Bone marrow (tissue), 2 donors: ENCODE data around the gene FAM168A.

Experiments
- DNase-seq, 2 donors: peaks; one replicate each; lab custom pipeline; 2025; lab: John Stamatoyannopoulos, UW

The FAM168A gene

GRCh38 chr11:73426219-73426850 lies 171.6 kb downstream of the FAM168A start:
- DNase-seq = no peak

- no peak for DNase-seq
Observed at GRCh38 chr11:73425108-73425507, 172.8 kb downstream of the FAM168A start.

- DNase-seq = no peak
Observed at GRCh38 chr11:73423506-73423905, 174.4 kb downstream of the FAM168A start.

- DNase-seq = no peak
Observed at GRCh38 chr11:73422886-73423285, 175.0 kb downstream of the FAM168A start.

GRCh38 chr11:73420136-73420535 lies 177.8 kb downstream of the FAM168A start:
- DNase-seq = no peak

- DNase-seq = no peak
Observed at GRCh38 chr11:73416786-73417185, 181.1 kb downstream of the FAM168A start.

GRCh38 chr11:73415854-73416615 lies 181.9 kb downstream of the FAM168A start:
- DNase-seq = no peak

GRCh38 chr11:73414977-73415651 lies 182.8 kb downstream of the FAM168A start:
- DNase-seq = peak in 1 of 2 donors; percentile 20

- DNase-seq = no peak
Observed at GRCh38 chr11:73413256-73413655, 184.7 kb downstream of the FAM168A start.

GRCh38 chr11:73412308-73412707 lies 185.6 kb downstream of the FAM168A start:
- no peak for DNase-seq

GRCh38 chr11:73411031-73411430 lies 186.9 kb downstream of the FAM168A start:
- DNase-seq = no peak

GRCh38 chr11:73410627-73411026 lies 187.3 kb downstream of the FAM168A start:
- DNase-seq = no peak

GRCh38 chr11:73409431-73409830 lies 188.5 kb downstream of the FAM168A start:
- DNase-seq = no peak

GRCh38 chr11:73406619-73407018 lies 191.3 kb downstream of the FAM168A start:
- DNase-seq = no peak

GRCh38 chr11:73406131-73406530 lies 191.8 kb downstream of the FAM168A start:
- no peak for DNase-seq

- DNase-seq = no peak
Observed at GRCh38 chr11:73405146-73405510, 192.8 kb downstream of the FAM168A start.

GRCh38 chr11:73404506-73405145 lies 193.3 kb downstream of the FAM168A start:
- no peak for DNase-seq

- peak in 1 of 2 donors; percentile 37 for DNase-seq
Observed at GRCh38 chr11:73404048-73404447, 193.9 kb downstream of the FAM168A start.

- no peak for DNase-seq
Observed at GRCh38 chr11:73403541-73403940, 194.4 kb downstream of the FAM168A start.

- no peak for DNase-seq
Observed at GRCh38 chr11:73402834-73403185, 195.1 kb downstream of the FAM168A start.

- no peak for DNase-seq
Observed at GRCh38 chr11:73401924-73402833, 195.7 kb downstream of the FAM168A start.
